C4-2B (cell line): Measurements from ENCODE around the gene SLC12A9.

Experiments used
- CTCF ChIP-seq: fragments of 450-650 bp; conservative IDR thresholded peaks from 2 replicates; pipeline ENCODE4 v1.5.1; 2017; ENCODE audit warnings: mild to moderate bottlenecking
- ZFX ChIP-seq: fragments of 450-650 bp; IDR thresholded peaks from 2 replicates; pipeline ENCODE4 v1.6.1; 2017

- TF ChIP-seq CTCF (no peak), ZFX (no peak)
Measured at GRCh38 chr7:100836812-100837098, 15.8 kb upstream of the SLC12A9 start.
